HepG2 (cell line): ENCODE data around the gene CREB1. TPM values are rescaled to one million over a fixed set of nuclear protein-coding genes. Genes with fewer than 3 reads are reported as not detected.

ENCODE experiments used
- CSRNP2 ChIP-seq: sonication (generic); formaldehyde crosslinking; conservative IDR thresholded peaks from 2 replicates; pipeline ENCODE4 v1.8.0; 2022; ENCODE audit warnings: low read depth, missing genetic modification reagents
- DRAP1 ChIP-seq: IDR thresholded peaks from 2 replicates; pipeline ENCODE4 v1.6.1; 2016; ENCODE audit warnings: missing genetic modification reagents, missing compliant biosample characterization
- E2F5 ChIP-seq: sonication (generic); formaldehyde crosslinking; conservative IDR thresholded peaks from 2 replicates; pipeline ENCODE4 v1.4.0; 2020; ENCODE audit warnings: missing genetic modification reagents
- FOXK1 ChIP-seq: sonication (generic); formaldehyde crosslinking; IDR thresholded peaks from 2 replicates; pipeline ENCODE4 v1.4.0; 2020; ENCODE audit warnings: low read depth, missing genetic modification reagents, borderline replicate concordance
- NAIF1 ChIP-seq: sonication (generic); formaldehyde crosslinking; IDR thresholded peaks from 2 replicates; pipeline ENCODE4 v1.5.0; 2020; ENCODE audit warnings: mild to moderate bottlenecking, missing genetic modification reagents, borderline replicate concordance
- SMAD1 ChIP-seq: sonication (generic); formaldehyde crosslinking; IDR thresholded peaks from 2 replicates; pipeline ENCODE4 v1.4.0; 2020; ENCODE audit warnings: missing genetic modification reagents, low read depth, mild to moderate bottlenecking, borderline replicate concordance
- SP1 ChIP-seq, 2 experiments: fragments of 450-650 bp in 1 of 2; sonication (generic) in 1 of 2; formaldehyde crosslinking in 1 of 2; IDR thresholded peaks; 2 replicates each; pipeline versions ENCODE4 v1.4.0 to v1.6.1; 2016 to 2020; ENCODE audit warnings: missing genetic modification reagents in 1 of 2
- ZBTB4 ChIP-seq: sonication (generic); formaldehyde crosslinking; IDR thresholded peaks from 2 replicates; pipeline ENCODE4 v1.4.0; 2020; ENCODE audit warnings: missing genetic modification reagents, mild to moderate bottlenecking, borderline replicate concordance
- ZNF205 ChIP-seq: IDR thresholded peaks from 2 replicates; pipeline ENCODE4 v1.6.1; 2018; ENCODE audit warnings: missing biosample characterization, missing genetic modification reagents
- ZNF318 ChIP-seq: sonication (generic); formaldehyde crosslinking; IDR thresholded peaks from 2 replicates; pipeline ENCODE4 v1.4.0; 2020; ENCODE audit warnings: mild to moderate bottlenecking, missing genetic modification reagents
- ZNF354B ChIP-seq: sonication (generic); formaldehyde crosslinking; IDR thresholded peaks from 2 replicates; pipeline ENCODE4 v1.8.0; 2022; ENCODE audit warnings: mild to moderate bottlenecking, missing genetic modification reagents
- ZNF674 ChIP-seq: sonication (generic); formaldehyde crosslinking; IDR thresholded peaks from 2 replicates; pipeline ENCODE4 v1.5.0; 2020; ENCODE audit warnings: low read depth, mild to moderate bottlenecking, missing genetic modification reagents
- polyA plus RNA-seq, 8 experiments: library from polyadenylated mRNA; depleted of rRNA in 3 of 8; stranded (reverse) in 7 of 8; unstranded in 1 of 8; fragments of >200 nt; fragmentation: Illumina TruSeq in 4 of 8; extraction: Trizol in 4 of 8; gene quantifications; 2 replicates each; pipeline versions ENCODE4 v1.2.1 to v1.2.3, GENCODE V29; 2011 to 2016; ENCODE audit warnings: low read depth in 4 of 8, missing spikeins in 1 of 8, mixed read lengths in 1 of 8; ENCODE audit not compliant: insufficient read depth in 1 of 8
- total RNA-seq, 5 experiments: library from RNA; depleted of rRNA; stranded (reverse); fragments of >200 nt; fragmentation: Illumina TruSeq; extraction: Trizol; gene quantifications; 2 replicates each; pipeline ENCODE4 v1.2.3, GENCODE V29; 2016; ENCODE audit warnings: low read depth in 1 of 5

CREB1 gene
- total and polyA plus RNA-seq, 2 of the 13 experiments (the other 11 are each of a cell fraction or from before 2014, with no cell fraction given), result 51.8 to 51.9 TPM

GRCh38 chr2:207624185-207625013 is 94.6 kb downstream of the CREB1 start (continued):
- TF ChIP-seq ZBTB4 (CRISPR knock-in tag) (peak; percentile 32; the same call in 1 of the 2 replicates), SMAD1 (CRISPR knock-in tag) (no peak), ZNF674 (CRISPR knock-in tag) (no peak; the same call in 1 of the 2 replicates), DRAP1 (CRISPR knock-in tag) (no peak), ZNF354B (CRISPR knock-in tag) (no peak), SP1 (IDR thresholded peaks at IDR 0.05) (no peak), SP1 (CRISPR knock-in tag; IDR thresholded peaks at IDR 0.05) (no peak), FOXK1 (no peak), CSRNP2 (no peak), E2F5 (CRISPR knock-in tag) (no peak), ZNF205 (CRISPR knock-in tag) (no peak), ZNF318 (no peak), NAIF1 (CRISPR knock-in tag) (peak; percentile 89)
